NCI-H2196 (cell line): Measurements from ENCODE around the gene EIF4G1.
"Not testable (repeated sequence)": the region's sequence is repeated elsewhere in the genome, so short reads cannot be mapped to it uniquely, and the experiment has no call there.

Source experiments
- DNase-seq: peaks from one replicate; lab custom pipeline; 2025; ENCODE audit not compliant: unreplicated experiment; lab: John Stamatoyannopoulos, UW

Gene EIF4G1

GRCh38 chr3:184334470-184335158 is 20.2 kb downstream of the EIF4G1 start:
- no peak for DNase-seq

- DNase-seq, result peak; percentile 75
Measured at GRCh38 chr3:184335291-184335660, 20.9 kb downstream of the EIF4G1 start.

- DNase-seq, result peak; percentile 99
Measured at GRCh38 chr3:184335661-184336546, 21.5 kb downstream of the EIF4G1 start.

GRCh38 chr3:184336547-184337398 is 22.4 kb downstream of the EIF4G1 start:
- peak; percentile 92 for DNase-seq

- no peak for DNase-seq
Measured at GRCh38 chr3:184337399-184337714, 23.0 kb downstream of the EIF4G1 start, which contains the start of gene FAM131A. Gene FAM131A (plus strand): TSS chr3:184337600. CDS start chr3:184337631, 31 bp downstream.

- no peak for DNase-seq
Measured at GRCh38 chr3:184337981-184338380, 23.6 kb downstream of the EIF4G1 start.

GRCh38 chr3:184338511-184338945 is 24.1 kb downstream of the EIF4G1 start:
- DNase-seq, result peak; percentile 100

GRCh38 chr3:184339001-184339400 is 24.6 kb downstream of the EIF4G1 start:
- DNase-seq, result peak; percentile 83

- not testable (repeated sequence) for DNase-seq
Measured at GRCh38 chr3:184339451-184340135, 25.2 kb downstream of the EIF4G1 start.

GRCh38 chr3:184341925-184342324 is 27.5 kb downstream of the EIF4G1 start:
- peak; percentile 100 for DNase-seq

- no peak for DNase-seq
Measured at GRCh38 chr3:184343200-184343876, 28.9 kb downstream of the EIF4G1 start.

GRCh38 chr3:184344579-184345316 is 30.3 kb downstream of the EIF4G1 start:
- no peak for DNase-seq

- peak; percentile 95 for DNase-seq
Measured at GRCh38 chr3:184345317-184346144, 31.1 kb downstream of the EIF4G1 start.

- DNase-seq, result no peak
Measured at GRCh38 chr3:184346480-184347190, 32.2 kb downstream of the EIF4G1 start.

- DNase-seq, result no peak
Measured at GRCh38 chr3:184347321-184348056, 33.1 kb downstream of the EIF4G1 start.

- DNase-seq, result no peak
Measured at GRCh38 chr3:184348057-184348382, 33.6 kb downstream of the EIF4G1 start.
